HepG2 (cell line): ENCODE measurements around the gene TARM1. TPM values are rescaled to one million over a fixed set of nuclear protein-coding genes. Genes with fewer than 3 reads are reported as not detected.

Experiments used
- ATAC-seq: fragments of 200-7000 bp; cut with Tn5 transposase; 3 replicates; pipeline ENCODE4 v1.9.1; 2020; ENCODE audit warnings: mild to moderate bottlenecking, moderate library complexity
- BruUV-seq: library from RNA; stranded (reverse); fragments of 400-500 nt; replicated peaks from 2 replicates; lab custom pipeline; 2021; lab: Mats Ljungman, UMichigan
- CTCF ChIA-PET: fragments of 300-600 bp; formaldehyde crosslinking; extraction: SDS; loops from one replicate; lab custom pipeline; 2021; ENCODE audit warnings: low total read pairs, inconsistent platforms, low intra/inter-chr PET ratio; lab: Yijun Ruan, JAX
- POLR2A ChIA-PET: fragments of 350-600 bp; sonication (Branson Sonifier 250); formaldehyde crosslinking; loops from one replicate; lab custom pipeline; 2020; ENCODE audit warnings: antibody characterized with exemption, inconsistent platforms; lab: Yijun Ruan, JAX
- DNase-seq: peaks from one replicate; pipeline ENCODE4 v3.0.0-alpha.2; 2015; ENCODE audit warnings: low spot score
- FAIRE-seq: peaks from 3 replicates; lab custom pipeline; 2011; peaks lifted over from hg19 to GRCh38; lab: Jason Lieb, UNC
- H2AFZ ChIP-seq: one replicate; pipeline ENCODE4 v1.6.1; 2011; ENCODE audit warnings: low read length, inconsistent platforms
- H3K27ac ChIP-seq: fragments of 300-600 bp; 3 replicates; pipeline ENCODE4 v1.8.0; 2011; ENCODE audit warnings: mixed run types, mild to moderate bottlenecking, mixed read lengths, low read length, inconsistent platforms; ENCODE audit not compliant: insufficient read depth; ENCODE audit errors: extremely low read length
- H3K27me3 ChIP-seq, 2 experiments: fragments of 200-600 bp in 1 of 2; 2 replicates in 1 of 2; 3 replicates in 1 of 2; pipeline versions ENCODE4 v1.6.0 to v1.8.0; 2011; ENCODE audit warnings: low read length in 2 of 2, mild to moderate bottlenecking in 2 of 2, moderate library complexity in 2 of 2, inconsistent platforms in 1 of 2; ENCODE audit not compliant: insufficient read depth in 2 of 2, control insufficient read depth in 1 of 2
- H3K36me3 ChIP-seq, 2 experiments: fragments of 200-600 bp in 1 of 2; replicated peaks in 1 of 2; 2 replicates in 1 of 2; 3 replicates in 1 of 2; pipeline versions ENCODE4 v1.5.1 to v1.8.0; 2011; ENCODE audit warnings: low read length in 2 of 2, inconsistent platforms in 1 of 2; ENCODE audit not compliant: insufficient read depth in 2 of 2, control insufficient read depth in 1 of 2
- H3K4me1 ChIP-seq: 2 replicates; pipeline ENCODE4 v1.5.1; 2012; ENCODE audit warnings: low read length, inconsistent platforms; ENCODE audit not compliant: insufficient read depth
- H3K4me2 ChIP-seq: 2 replicates; pipeline ENCODE4 v1.6.0; 2011; ENCODE audit warnings: low read depth, low read length, inconsistent platforms
- H3K4me3 ChIP-seq, 3 experiments: fragments of 200-600 bp in 1 of 3; sonication (generic), shearing (Covaris generic) in 1 of 3; replicated peaks in 1 of 3; 2 replicates each; pipeline ENCODE4 v1.5.1; 2011 to 2016; ENCODE audit warnings: low read length in 3 of 3, inconsistent platforms in 2 of 3, low read depth in 2 of 3, mild to moderate bottlenecking in 2 of 3, control low read depth in 1 of 3, mixed read lengths in 1 of 3; ENCODE audit not compliant: insufficient read depth in 1 of 3
- H3K79me2 ChIP-seq: one replicate; pipeline ENCODE4 v1.6.1; 2011; ENCODE audit warnings: low read length, inconsistent platforms; ENCODE audit not compliant: insufficient read depth
- H3K9ac ChIP-seq: 2 replicates; pipeline ENCODE4 v1.6.0; 2011; ENCODE audit warnings: mild to moderate bottlenecking, low read depth, low read length, inconsistent platforms; ENCODE audit not compliant: insufficient read depth
- H3K9me3 ChIP-seq: 2 replicates; pipeline ENCODE4 v1.5.1; 2012; ENCODE audit warnings: mild to moderate bottlenecking, low read length
- H4K20me1 ChIP-seq: 2 replicates; pipeline ENCODE4 v1.6.0; 2011; ENCODE audit warnings: inconsistent platforms, mild to moderate bottlenecking, low read length, moderate library complexity; ENCODE audit not compliant: insufficient read depth
- AGO2 ChIP-seq: fragments of 200-400 bp; formaldehyde crosslinking; optimal IDR thresholded peaks from 2 replicates; pipeline ENCODE3; 2017; ENCODE audit warnings: mild to moderate bottlenecking, low read depth, low read length, moderate library complexity
- GTF3A ChIP-seq: sonication (generic); formaldehyde crosslinking; conservative IDR thresholded peaks from 2 replicates; pipeline ENCODE4 v1.4.0; 2020; ENCODE audit warnings: mild to moderate bottlenecking, missing genetic modification reagents
- MIER3 ChIP-seq: IDR thresholded peaks from 2 replicates; pipeline ENCODE4 v1.6.1; 2016; ENCODE audit warnings: missing compliant biosample characterization, borderline replicate concordance
- MLLT10 ChIP-seq: sonication (generic); formaldehyde crosslinking; IDR thresholded peaks from 2 replicates; pipeline ENCODE4 v1.4.0; 2020; ENCODE audit warnings: missing genetic modification reagents
- SIN3A ChIP-seq: IDR thresholded peaks from 2 replicates; pipeline ENCODE4 v1.6.1; 2011; ENCODE audit warnings: low read depth, mild to moderate bottlenecking, control low read depth, low read length, borderline replicate concordance
- ZNF280D ChIP-seq: sonication (generic); formaldehyde crosslinking; IDR thresholded peaks from 2 replicates; pipeline ENCODE4 v1.5.1; 2020; ENCODE audit warnings: mild to moderate bottlenecking, missing genetic modification reagents
- ZNF678 ChIP-seq: sonication (generic); formaldehyde crosslinking; IDR thresholded peaks from 2 replicates; pipeline ENCODE4 v1.4.0; 2020; ENCODE audit warnings: mild to moderate bottlenecking, missing genetic modification reagents
- ZNF777 ChIP-seq: sonication (generic); formaldehyde crosslinking; IDR thresholded peaks from 2 replicates; pipeline ENCODE4 v1.4.0; 2020; ENCODE audit warnings: missing genetic modification reagents
- ZSCAN12 ChIP-seq: sonication (generic); formaldehyde crosslinking; IDR thresholded peaks from 2 replicates; pipeline ENCODE4 v1.9.0; 2021; ENCODE audit warnings: mild to moderate bottlenecking, missing genetic modification reagents
- WGBS: methylation state at CpG from one replicate; pipeline ENCODE4 v1.1.6; 2017; ENCODE audit warnings: low lambda C conversion rate; 5-methylcytosine and 5-hydroxymethylcytosine counted together
- in situ Hi-C: cut with HindIII; loops from 2 replicates; pipeline ENCODE4 v1.10.0; 2017; ENCODE audit warnings: low pct_unique_long_range_greater_than_20kb; ENCODE audit not compliant: extremely low pct_ligation_motif_present
- intact Hi-C: fragments of 100-400 bp; cut with micrococcal nuclease; formaldehyde crosslinking; loops from one replicate; pipeline ENCODE4 v1.10.0; 2022; ENCODE audit not compliant: unreplicated experiment
- polyA plus RNA-seq, 8 experiments: library from polyadenylated mRNA; depleted of rRNA in 3 of 8; stranded (reverse) in 7 of 8; unstranded in 1 of 8; fragments of >200 nt; fragmentation: Illumina TruSeq in 4 of 8; extraction: Trizol in 4 of 8; gene quantifications; 2 replicates each; pipeline versions ENCODE4 v1.2.1 to v1.2.3, GENCODE V29; 2011 to 2016; ENCODE audit warnings: low read depth in 4 of 8, missing spikeins in 1 of 8, mixed read lengths in 1 of 8; ENCODE audit not compliant: insufficient read depth in 1 of 8
- total RNA-seq, 5 experiments: library from RNA; depleted of rRNA; stranded (reverse); fragments of >200 nt; fragmentation: Illumina TruSeq; extraction: Trizol; gene quantifications; 2 replicates each; pipeline ENCODE4 v1.2.3, GENCODE V29; 2016; ENCODE audit warnings: low read depth in 1 of 5
- TF ChIP-seq, protein P1 (sequence below): sonication (generic); formaldehyde crosslinking; IDR thresholded peaks from 2 replicates; pipeline ENCODE4 v1.4.0; 2020; ENCODE audit warnings: missing genetic modification reagents

Gene TARM1
- total and polyA plus RNA-seq, 2 of the 13 experiments (the other 11 are each of a cell fraction or from before 2014, with no cell fraction given): not detected

DNA sequence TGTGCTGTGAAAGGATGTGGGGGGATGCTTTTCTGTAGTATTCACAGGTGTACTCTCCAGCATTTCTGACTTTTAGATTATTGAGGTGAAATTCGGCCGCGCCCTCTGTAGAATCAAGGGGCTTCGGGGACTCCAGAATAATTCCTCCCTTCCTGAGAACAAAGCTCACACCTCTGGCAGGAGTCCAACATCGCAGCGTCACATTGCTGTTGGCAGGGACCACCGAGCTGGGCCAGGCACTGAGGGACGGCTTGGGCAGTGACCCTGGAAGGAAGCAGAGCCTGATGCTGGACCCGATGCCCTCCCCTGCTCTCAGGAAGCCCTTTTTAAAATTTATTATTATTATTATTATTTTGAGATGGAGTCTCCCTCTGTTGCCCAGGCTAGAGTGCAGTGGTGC, 6.3 kb downstream of the TARM1 start:
- no peak overlapping the region for H3K27ac ChIP-seq
- WGBS: 29% methylated on average over 7 of the region's 9 CpGs
- TF ChIP-seq AGO2 (no peak), ZSCAN12 (CRISPR knock-in tag) (no peak), ZNF678 (CRISPR knock-in tag) (no peak), ZNF777 (CRISPR knock-in tag) (no peak), ZNF280D (no peak), GTF3A (CRISPR knock-in tag) (no peak), MLLT10 (no peak), MIER3 (no peak), SIN3A (no peak)
- TF ChIP-seq, protein P1, sequence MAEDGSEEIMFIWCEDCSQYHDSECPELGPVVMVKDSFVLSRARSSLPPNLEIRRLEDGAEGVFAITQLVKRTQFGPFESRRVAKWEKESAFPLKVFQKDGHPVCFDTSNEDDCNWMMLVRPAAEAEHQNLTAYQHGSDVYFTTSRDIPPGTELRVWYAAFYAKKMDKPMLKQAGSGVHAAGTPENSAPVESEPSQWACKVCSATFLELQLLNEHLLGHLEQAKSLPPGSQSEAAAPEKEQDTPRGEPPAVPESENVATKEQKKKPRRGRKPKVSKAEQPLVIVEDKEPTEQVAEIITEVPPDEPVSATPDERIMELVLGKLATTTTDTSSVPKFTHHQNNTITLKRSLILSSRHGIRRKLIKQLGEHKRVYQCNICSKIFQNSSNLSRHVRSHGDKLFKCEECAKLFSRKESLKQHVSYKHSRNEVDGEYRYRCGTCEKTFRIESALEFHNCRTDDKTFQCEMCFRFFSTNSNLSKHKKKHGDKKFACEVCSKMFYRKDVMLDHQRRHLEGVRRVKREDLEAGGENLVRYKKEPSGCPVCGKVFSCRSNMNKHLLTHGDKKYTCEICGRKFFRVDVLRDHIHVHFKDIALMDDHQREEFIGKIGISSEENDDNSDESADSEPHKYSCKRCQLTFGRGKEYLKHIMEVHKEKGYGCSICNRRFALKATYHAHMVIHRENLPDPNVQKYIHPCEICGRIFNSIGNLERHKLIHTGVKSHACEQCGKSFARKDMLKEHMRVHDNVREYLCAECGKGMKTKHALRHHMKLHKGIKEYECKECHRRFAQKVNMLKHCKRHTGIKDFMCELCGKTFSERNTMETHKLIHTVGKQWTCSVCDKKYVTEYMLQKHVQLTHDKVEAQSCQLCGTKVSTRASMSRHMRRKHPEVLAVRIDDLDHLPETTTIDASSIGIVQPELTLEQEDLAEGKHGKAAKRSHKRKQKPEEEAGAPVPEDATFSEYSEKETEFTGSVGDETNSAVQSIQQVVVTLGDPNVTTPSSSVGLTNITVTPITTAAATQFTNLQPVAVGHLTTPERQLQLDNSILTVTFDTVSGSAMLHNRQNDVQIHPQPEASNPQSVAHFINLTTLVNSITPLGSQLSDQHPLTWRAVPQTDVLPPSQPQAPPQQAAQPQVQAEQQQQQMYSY (CRISPR knock-in tag): no peak
- H3K27me3 ChIP-seq: peaks cover 0 to 2% of the 10 kb centered on the region in 2 experiments; a peak in 2 of 5 replicates
- H3K79me2 ChIP-seq: no peaks in the 10 kb centered on the region
- no TSS peak for BruUV-seq
- H2AFZ ChIP-seq: no peak overlapping the region
- H3K36me3 ChIP-seq: no peaks in the 10 kb centered on the region
- no peak overlapping the region for H3K4me2 ChIP-seq
- no peaks in the 10 kb centered on the region for H3K4me1 ChIP-seq
- peaks cover 2% of the 10 kb centered on the region; the same call in 1 of the 2 replicates for H3K9me3 ChIP-seq
- no peak overlapping the region for H3K9ac ChIP-seq
- POLR2A ChIA-PET: no interaction called here
- H3K4me3 ChIP-seq: no peak overlapping the region
- in situ Hi-C loops (no loop called here), intact Hi-C loops (no loop called here)
- ATAC-seq: no peak
- FAIRE-seq: no peak
- CTCF ChIA-PET: no interaction called here
- no peak for DNase-seq
- H4K20me1 ChIP-seq: no peaks in the 10 kb centered on the region
